Measurements from ENCODE around the gene PSMB7.
"Not testable (repeated sequence)": the region's sequence is repeated elsewhere in the genome, so short reads cannot be mapped to it uniquely, and the experiment has no call there.

PSMB7 gene

DNA sequence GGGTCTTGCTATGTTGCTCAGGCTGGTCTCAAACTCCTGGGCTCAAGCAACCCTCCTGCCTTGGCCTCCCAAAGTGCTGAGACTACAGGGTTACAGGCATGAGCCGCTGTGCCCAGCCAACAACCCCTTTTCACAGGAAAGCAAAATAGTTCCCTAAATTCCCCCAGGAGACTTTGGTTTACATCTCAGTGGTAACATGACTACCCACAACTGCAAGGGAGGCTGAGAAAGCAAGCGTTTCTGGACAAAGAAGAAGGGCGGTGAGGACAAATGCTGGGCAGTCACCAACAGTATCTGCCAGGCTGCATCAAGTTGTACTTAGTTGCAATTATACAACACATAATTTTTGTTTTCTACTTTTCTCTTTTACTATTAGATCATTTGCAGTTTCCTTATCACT is 27.6 kb upstream of the PSMB7 start:
- DNase-seq (ENCODE audit: low spot score) = no peak

DNA sequence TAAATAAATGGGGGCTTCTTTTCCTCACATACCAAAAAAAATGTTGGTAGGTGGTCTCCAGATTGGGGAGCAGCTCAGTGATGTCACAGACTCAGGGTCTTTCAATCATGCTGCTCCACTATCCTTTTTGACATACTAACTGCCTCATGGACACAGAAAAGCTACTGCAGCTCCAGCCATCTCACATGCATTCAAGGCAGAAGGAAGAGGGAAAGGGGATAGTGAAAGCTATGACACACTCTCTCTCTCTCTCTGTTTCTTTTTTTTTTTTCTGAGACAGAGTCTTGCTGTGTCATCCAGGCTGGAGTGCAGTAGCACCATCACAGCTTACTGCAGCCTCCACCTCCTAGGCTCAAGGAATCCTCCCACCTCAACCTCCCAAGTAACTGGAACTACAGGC is 27.1 kb upstream of the PSMB7 start:
- DNase-seq (ENCODE audit: low spot score) = no peak

DNA sequence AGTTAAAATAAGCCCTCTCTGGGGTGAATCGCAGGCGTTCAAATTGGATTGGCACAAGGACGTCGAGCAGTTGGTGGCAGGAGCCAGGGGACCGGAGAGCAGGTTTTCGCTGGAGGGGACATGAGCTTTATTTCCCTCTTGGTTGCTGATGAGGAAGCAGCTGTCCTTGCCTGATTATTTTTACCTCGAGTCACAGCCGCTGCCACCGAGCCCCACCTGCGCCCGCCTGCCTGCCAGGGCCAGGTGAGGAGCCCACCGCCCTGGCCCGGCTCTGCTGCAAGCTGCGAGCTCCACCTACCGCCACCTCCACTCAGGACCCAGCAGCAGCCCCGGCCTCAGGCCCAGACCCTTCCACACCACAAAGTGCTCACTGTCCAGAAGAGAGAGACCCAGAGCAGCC is 26.0 kb upstream of the PSMB7 start:
- DNase-seq (ENCODE audit: low spot score) = no peak

DNA sequence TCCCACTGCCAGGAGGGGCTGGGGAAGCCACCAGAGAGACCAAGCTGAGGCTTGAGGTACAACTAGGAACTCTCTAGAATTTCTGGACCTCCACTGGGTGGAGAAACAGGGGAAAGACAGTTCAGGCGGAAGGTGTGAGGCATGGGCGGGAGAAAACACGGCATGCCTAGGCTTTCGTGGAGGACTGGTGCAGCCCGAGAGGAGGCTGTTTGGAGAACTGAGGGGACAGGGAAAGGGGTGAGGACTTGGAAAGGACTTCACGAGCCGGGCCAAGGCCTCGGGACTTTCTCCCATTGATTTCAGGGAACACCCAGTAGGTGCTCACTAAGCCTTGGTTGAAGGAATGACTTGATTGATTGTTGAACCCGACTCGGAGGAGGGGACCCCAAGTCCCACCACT is 25.5 kb upstream of the PSMB7 start:
- DNase-seq (ENCODE audit: low spot score) = no peak

DNA sequence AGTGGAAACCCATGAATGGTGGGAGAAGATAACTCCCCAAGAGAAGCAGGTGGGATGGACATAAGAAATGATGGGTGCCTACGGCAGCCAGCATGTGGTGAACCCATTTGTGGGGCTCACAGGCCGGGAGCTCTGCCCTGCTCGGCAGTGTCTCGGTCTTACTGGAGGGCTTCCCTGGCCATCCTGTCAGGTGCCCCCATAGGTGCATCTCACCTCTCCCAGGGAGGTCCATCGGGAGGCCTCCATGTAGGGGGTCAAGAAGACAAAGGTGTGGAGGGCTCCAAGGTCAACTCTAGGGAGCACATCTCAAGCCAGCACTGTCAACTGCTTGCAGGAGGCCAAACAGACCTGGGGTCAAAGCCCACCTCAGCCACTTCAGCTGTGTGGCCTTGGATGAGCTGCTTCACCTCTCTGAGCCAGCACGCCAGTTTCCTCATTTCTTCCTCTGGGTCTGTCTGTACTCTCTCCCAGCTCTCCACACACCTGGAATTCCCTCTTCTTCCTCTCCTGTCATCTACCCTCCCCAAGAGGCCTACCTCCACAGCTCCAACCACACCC is 24.5 kb upstream of the PSMB7 start:
- no peak for DNase-seq (ENCODE audit: low spot score)

DNA sequence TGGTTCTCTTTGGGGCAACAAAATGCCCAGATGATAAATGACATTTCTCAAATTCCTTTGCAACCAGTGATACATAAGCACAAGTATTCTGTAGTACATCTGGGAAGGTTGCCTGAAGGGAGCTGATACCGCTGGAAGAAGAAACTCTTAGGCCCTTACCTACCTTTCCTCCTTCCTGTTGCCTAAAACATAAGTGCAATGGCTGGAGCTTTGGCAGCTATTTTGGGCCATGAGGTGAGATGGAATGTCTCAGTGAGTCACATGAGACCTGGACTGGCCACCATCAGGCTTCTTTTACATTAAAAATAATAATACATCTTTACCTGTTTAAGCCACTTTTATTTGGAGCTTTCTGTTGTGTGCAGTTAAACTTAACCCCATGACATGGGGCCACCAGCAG is 23.8 kb upstream of the PSMB7 start:
- no peak for DNase-seq (ENCODE audit: low spot score)

DNA sequence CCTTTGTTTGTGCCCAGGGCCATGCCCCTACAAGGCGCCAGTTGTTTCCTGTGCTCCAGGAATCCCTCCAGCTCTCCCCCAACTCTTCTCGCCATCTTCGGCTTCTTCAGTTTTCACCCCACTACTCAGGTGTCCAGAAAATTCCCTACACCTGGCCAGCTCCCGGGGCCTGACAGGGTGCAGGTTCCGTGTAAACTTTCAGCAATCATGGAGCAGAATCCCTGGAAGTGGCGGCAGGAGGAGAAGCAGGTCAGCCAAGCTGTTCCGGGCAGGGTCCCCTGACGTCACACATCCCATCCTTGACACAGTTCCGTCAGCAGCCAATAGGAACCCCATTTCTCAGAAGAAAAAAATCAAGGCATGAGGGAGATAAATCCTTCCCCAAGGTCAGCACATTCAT is 22.8 kb upstream of the PSMB7 start:
- DNase-seq (ENCODE audit: low spot score) = no peak

DNA sequence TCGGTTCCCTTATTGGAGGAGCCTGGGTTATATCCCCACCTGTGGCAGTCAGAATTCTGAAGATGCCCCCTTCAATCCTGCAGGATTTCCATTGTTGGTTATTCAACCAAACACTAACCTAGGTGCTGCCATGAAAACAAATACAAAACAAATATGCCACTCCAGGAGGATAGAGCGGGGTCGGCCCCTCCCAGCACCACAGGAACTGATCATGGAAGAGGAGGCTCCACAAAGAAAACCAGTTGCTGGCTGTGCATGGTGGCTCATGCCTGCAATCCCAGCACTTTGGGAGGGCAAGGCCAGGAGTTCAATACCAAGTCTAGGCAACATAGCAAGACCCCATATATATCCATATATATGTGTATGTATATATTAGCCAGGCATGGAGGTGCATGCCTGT is 21.8 kb upstream of the PSMB7 start:
- no peak for DNase-seq (ENCODE audit: low spot score)

DNA sequence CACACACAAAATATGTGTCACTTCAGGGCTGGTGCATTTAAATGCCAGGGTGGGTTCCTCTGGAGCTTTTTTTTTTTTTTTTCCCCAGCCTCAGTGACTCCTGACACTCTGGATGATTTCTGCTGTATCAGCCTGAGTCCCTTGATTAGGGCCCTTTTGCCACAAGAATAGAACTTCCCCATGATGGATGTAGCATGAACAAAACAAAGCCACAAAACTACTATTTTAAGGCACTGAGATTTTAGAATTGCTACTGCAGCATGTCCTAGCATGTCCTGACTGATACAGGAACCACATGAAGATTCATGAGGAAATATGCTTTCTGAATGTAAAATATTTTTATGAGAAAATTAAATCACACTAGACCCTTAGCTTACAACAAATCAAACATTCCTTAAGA is 21.1 kb upstream of the PSMB7 start:
- no peak for DNase-seq (ENCODE audit: low spot score)

DNA sequence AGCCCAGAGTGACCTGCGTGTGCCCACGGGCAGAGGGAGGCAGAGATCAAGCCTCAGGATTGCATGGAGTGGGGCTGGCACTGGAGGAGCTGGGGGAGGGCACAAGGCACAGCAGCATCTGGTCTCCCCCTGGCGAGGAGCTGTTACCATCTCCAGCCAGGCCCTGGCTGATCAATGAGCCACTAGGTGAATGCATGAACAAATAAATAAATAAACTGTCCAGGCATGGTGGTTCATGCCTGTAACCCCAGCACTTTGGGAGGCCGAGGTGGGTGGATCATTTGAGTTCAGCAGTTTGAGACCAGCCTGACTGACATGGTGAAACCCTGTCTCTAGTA is 14.3 kb upstream of the PSMB7 start:
- no peak for DNase-seq (ENCODE audit: low spot score)

DNA sequence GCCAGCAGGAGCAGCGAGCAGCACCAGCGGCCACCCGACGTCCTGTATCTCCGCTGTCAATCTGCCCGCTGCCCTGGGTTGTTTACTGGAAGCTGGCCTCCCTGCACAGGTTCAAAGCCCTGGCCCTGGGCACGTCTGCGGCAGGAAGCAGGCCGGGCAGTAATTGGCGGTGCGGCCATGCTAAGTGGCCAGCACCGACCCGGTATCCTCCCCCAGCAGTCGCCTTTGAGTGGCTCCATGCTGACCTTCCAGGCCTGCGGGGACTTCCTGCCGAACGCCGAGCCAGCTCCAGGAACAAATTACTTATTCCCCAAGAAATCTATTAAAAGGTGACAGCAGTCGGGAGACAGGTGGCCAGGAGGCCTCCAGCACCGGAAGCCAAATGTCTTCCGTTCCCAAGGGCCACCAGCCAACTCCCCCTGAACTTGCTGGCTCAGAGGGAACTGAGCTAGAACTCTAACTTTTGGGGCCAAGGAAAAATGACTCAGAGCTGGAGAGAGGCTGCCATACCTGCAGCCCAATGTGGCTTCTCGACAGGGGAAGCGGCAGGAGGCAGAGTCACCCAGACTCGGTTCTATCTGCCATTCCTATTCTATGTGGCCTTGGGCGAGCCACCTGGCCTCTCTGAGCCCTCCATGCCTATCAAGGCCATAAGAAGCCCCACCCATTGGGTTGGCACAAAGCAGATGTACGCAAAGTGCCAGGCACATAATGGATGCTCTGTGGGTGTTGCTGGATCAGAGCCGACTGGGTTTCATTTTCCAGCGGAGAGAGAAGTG is 13.7 kb upstream of the PSMB7 start:
- no peak for DNase-seq (ENCODE audit: low spot score)

DNA sequence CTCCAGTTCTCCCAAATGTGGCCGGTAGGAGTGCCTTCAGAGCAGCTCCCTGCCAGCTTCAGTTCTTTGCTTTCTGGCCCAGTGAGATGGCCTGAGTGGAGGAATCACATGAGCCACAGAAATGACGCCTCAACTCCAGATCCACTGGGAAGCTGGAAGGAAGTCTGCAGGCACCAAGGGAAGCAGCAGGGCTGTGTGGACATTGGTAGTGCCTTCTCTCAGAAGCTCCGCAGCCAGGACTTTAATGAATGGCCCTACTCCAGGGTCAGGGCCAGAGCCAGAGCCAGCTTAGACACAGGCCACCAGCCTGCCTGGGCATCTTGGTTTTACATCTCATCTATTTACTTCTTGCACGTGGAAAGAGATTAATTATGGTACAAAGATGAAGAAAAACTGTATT is 12.0 kb upstream of the PSMB7 start:
- DNase-seq (ENCODE audit: low spot score) = no peak

DNA sequence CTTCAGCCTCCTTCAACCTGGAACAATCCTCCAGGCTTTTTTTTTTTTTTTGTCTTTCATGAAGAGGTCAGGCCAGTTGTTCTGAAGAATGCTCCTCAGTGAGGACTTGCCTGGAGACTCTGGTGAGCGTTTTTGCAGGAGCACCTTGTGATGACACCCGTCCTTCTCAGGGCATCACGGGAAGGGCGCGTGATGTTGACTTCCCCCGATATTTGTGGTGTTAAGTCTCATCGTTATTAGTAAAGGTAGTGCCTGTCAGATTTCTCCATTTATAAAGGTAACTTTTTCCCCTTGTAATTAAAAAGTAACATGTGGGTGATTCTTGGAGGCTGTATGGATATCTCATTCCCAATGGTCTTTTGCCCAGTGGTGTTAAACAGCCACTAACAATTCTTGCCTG is 11.1 kb upstream of the PSMB7 start:
- no peak for DNase-seq (ENCODE audit: low spot score)

DNA sequence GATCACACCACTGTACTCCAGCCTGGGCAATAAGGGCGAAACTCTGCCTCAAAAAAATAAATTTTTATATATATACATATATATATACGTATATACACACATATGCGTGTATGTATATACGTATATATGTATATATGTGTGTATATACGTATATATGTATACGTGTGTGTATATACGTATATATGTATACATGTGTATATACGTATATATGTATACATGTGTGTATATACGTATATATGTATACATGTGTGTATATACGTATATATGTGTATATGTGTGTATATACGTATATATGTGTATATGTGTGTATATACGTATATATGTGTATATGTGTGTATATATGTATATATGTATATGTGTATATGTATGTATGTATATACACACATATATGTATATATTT is 10.5 kb upstream of the PSMB7 start:
- not testable (repeated sequence) for DNase-seq (ENCODE audit: low spot score)

DNA sequence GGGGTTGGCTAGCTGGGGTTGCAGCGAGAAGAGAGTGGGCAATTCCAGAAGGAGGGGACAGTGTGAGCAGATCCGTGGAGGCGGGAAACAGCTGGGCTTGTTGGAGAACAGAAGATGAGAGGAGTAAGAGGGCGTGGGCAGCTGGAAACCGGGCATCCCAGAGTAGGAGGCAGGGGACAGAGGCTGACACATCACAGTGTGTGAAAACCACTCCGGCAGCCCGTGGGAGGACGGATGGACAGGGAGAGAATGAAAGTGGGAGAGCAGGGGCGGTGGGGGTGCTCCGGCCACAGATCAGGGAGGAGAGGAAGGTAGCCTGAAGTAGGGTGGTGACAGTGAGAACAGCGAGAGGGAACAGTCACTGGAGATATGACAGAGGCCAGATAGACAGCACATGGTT is 8.3 kb upstream of the PSMB7 start:
- DNase-seq (ENCODE audit: low spot score) = no peak

DNA sequence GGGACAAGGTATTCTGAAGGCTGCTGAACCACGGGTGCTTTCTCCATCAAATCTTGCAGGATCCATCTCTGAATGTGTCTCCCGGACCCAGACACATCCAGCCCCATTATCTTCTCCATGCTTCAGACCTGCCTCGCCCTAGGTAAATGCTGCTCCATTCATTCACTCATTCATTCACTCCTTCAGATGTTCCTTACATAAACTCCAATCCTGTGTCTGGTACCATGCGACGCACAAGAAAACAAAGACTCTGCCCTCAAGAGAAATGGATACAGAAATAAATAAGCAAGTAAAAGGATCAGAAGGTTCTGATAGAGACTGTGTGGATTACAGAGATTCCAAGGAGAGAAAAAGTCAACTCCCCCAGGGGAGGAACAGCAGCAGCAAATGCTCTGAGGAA is 7.9 kb upstream of the PSMB7 start:
- DNase-seq (ENCODE audit: low spot score) = no peak

DNA sequence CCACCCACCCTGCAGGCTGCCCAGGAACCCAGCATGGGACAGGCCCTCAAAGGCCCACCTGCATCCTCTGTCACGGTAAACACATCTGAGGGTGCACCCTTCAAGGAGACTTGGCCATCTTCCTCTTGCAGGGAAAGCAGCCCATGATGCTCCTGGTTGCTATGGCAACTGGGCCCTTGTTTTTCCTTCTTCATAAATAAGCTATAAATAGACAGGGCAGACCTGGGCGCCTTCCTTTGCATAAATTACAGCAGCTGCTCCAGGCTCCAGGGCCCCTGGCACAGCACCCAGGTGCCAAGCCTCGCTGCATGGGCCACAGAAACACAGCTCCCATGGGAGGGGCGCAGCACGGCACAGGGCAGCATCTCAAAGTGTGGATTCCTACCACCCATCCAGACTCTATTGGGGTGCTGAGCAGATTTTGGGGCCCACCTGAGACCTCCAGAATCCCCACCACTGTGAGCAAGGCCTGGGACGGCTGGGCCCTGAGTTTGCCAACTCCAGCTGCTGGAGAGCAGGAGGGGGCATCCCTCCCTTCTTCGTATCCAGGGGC is 5.8 kb upstream of the PSMB7 start:
- no peak for DNase-seq (ENCODE audit: low spot score)

DNA sequence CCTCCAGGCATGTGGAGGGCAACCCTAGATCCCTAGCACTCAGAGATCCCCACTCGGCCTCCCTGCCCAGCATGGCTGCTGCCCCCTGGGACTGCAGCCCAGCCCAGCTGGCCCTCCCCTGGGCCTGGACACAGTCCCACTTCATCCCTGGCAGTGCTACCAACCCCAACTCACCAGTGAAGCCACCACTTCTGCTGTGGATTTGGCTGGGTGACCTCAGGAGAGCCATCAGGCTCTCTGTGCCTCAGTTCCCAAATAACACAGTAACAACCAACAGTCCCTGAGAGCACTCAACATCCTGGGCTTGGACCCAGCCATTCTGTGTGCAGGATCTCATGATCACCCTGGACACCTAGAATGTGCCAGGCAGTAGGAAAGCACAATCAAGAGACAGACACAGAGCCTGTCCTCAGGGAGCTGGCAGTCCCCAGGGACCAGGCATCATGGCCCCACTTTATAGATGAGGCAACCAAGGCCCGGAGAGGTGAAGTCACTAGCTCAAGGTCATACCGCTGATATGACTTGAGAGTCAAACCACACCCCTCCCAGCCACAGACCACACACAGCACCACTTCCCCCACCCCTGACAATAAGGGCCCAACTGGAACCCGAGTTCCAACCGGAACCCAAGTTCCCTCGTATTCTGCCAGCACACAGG is 4.7 kb upstream of the PSMB7 start:
- no peak for DNase-seq (ENCODE audit: low spot score)

DNA sequence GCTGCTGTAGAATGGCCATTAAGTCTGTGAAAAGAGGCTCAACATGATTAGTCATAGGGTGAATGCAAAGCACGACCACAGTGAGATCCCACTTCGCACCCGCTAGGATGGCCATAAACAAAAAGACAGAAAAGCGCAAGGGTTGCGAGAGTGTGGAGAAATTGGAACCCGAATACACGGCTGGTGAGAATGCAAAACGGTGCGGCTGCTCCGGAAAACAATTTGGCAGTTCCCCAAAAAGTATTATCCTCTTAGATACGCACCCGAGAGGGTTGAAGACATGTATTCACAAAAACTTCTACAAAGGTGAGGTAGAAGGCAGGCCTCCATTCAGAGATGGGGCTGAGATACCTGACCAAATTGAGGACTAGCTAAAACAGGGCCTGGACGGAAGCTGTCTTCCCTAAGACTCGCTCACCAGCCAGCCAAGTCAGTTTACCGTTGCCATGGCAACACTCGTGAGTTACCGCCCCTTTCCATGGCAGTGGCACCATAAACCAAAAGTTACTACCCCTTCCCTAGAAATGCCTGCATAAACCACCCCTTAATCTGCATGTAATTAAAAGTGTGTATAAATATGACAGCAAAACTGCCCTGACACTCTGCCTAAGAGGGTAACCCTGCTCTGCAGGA is 726 bp upstream of the PSMB7 start:
- DNase-seq (ENCODE audit: low spot score) = no peak

DNA sequence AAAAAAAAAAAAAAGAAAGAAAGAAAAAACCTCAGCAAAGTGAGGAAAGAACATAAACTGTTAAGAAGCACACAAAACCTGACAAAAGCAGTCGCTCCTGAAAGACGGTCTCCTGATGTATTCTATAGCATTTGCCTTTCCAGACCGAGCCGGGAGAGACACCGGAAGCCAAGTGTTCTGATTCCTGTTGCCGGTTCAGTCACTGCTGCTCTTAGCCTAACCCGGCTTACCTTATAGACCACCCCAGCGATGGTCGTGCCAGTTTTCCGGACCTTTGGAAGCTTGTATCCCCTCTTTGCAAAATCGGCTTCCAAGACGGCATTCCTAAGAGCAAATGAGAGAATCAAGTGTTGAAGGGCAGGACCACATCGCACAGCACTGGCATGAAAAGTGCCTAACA is 630 bp downstream of the PSMB7 start:
- no peak for DNase-seq (ENCODE audit: low spot score)

DNA sequence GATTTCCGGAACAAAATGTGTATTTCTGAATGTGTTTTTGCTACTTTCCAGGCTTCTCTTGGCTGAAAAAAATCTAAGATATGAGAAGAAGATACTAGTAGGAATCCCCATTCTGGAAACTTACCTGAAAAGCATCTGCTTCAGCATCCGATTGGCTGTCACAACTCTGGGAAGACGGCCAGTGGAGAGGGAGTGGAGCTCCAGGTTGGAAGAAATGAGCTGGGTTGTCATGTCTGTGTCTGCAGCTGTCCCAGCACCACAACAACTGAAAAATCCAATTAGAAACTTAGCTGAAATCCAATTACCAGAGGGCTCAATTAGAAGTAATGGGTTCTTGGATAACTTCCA is 3.0 kb downstream of the PSMB7 start:
- no peak for DNase-seq (ENCODE audit: low spot score)

DNA sequence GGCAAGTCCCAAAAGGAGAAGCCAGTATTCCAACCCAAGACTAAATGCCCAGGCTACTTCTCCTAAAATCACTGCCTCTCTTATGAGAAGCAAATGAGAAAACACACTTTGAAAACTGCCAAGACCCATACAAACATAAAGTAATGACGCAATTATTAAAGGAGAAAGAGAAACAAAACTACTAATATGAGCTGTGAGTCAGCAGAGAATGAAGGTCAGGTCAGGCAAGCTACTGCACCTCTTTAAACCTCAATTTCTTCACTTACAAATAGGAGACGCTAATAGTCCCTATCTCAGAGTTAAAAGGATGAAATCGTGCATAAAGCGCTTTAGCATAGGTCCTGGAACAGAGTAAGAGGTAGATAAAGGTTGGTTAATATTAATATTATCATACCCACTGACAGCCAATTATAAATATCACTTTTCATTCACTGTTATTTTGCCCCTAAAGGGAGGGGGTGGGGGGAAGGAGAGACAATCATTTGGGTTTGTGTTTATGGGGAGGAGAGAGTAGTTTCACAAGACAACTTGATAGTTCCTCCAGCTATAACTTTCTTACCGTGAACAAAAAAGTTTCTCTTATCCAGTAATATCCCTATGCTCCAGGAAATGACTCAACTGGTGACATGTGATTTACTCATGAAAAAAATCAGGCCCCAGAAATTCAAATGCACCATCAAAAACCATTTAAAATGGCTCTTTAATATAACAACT is 3.6 kb downstream of the PSMB7 start:
- no peak for DNase-seq (ENCODE audit: low spot score)

Measured in LoVo (cell line).